ENCODE data around the gene PRKCB.
A peak's percentile ranks its signal among the peaks of the same experiment; 100 is the strongest.

Gene PRKCB

DNA sequence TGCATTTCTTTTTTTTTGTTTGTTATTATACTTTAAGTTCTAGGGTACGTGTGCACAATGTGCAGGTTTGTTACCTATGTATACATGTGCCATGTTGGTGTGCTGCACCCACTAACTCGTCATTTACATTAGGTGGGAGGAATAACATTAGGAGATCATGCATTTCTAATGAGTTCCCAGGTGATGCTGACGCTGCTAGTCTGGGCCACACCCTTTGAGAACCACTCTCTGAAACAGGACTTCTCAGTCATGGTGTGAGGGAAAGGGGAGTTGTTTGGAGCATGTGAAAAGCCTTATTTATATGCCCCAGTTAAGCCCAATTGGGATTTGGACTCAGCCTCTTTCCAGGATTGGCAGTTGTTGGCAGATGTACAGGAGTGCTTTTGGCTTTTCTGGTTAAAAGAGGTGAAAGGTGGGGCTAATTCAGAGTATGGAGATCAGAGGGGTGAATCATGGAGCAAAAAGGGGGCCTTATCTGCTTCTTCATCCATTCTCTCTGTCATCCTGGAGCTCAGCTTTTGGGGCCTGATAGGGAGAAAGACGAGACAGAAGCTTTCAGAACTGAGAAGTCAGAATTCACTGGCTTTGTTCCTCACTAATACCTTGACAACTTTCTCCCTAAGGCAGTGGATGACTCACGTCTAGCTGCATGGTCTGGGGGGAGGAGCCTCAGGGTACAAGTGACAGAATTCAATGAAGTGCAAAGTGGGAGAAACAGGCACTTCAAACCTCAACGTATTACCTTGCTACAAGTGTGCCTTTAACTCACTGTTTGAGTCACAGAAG is 240.3 kb downstream of the PRKCB start:
- ChIA-PET POLR2A (no interaction called here), CTCF (interaction anchor here (0.6 kb wide), 1 partner anchor 323 kb away, joined by 5 read pairs; no protein-coding TSS in a partner anchor)
- Histone ChIP-seq H3K36me3 (ENCODE audit: control insufficient read depth in 2 of 2, insufficient read depth in 1 of 2, low read length in 2 of 2) (no peaks in the 10 kb centered on the region), H3K9me3 (ENCODE audit: control insufficient read depth, insufficient read depth, low read depth, low read length) (no peaks in the 10 kb centered on the region), H3K27ac (ENCODE audit: extremely low read depth, low read depth, low read length) (no peak overlapping the region), H3K4me1 (ENCODE audit: control insufficient read depth, insufficient read depth, low read length) (no peaks in the 10 kb centered on the region), H3K4me3 (ENCODE audit: low read depth, low read length) (no peak overlapping the region)
- TF ChIP-seq PRDM1 (tag by site-specific recombination; IDR thresholded peaks at IDR 0.05) (peak; percentile 78), ZBTB17 (tag by site-specific recombination; IDR thresholded peaks at IDR 0.05) (peak; percentile 76), ZNF792 (tag by site-specific recombination; IDR thresholded peaks at IDR 0.05) (no peak), ZSCAN30 (tag by site-specific recombination; IDR thresholded peaks at IDR 0.05) (no peak), SCRT2 (tag by site-specific recombination; IDR thresholded peaks at IDR 0.05) (peak; percentile 61)
- TF ChIP-seq, protein P1, sequence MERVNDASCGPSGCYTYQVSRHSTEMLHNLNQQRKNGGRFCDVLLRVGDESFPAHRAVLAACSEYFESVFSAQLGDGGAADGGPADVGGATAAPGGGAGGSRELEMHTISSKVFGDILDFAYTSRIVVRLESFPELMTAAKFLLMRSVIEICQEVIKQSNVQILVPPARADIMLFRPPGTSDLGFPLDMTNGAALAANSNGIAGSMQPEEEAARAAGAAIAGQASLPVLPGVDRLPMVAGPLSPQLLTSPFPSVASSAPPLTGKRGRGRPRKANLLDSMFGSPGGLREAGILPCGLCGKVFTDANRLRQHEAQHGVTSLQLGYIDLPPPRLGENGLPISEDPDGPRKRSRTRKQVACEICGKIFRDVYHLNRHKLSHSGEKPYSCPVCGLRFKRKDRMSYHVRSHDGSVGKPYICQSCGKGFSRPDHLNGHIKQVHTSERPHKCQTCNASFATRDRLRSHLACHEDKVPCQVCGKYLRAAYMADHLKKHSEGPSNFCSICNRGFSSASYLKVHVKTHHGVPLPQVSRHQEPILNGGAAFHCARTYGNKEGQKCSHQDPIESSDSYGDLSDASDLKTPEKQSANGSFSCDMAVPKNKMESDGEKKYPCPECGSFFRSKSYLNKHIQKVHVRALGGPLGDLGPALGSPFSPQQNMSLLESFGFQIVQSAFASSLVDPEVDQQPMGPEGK (tag by site-specific recombination; IDR thresholded peaks at IDR 0.05) = 0 out of 2 replicates have a peak, but pooled peaks have one; percentile 14

- H3K9me3 ChIP-seq (ENCODE audit: control insufficient read depth, insufficient read depth, low read depth, low read length) = no peaks in the 10 kb centered on the region
- peak; percentile 81 for TF ChIP-seq ZBTB17 (tag by site-specific recombination; IDR thresholded peaks at IDR 0.05)
- TF ChIP-seq ZNF140 (tag by site-specific recombination; IDR thresholded peaks at IDR 0.05) = no peak
- TF ChIP-seq ZNF366 (tag by site-specific recombination; conservative IDR thresholded peaks at IDR 0.05) = peak; percentile 92
- no peak overlapping the region for H3K27ac ChIP-seq (ENCODE audit: extremely low read depth, low read depth, low read length)
- POLR2A ChIA-PET = no interaction called here
- H3K36me3 ChIP-seq (ENCODE audit: control insufficient read depth in 2 of 2, insufficient read depth in 1 of 2, low read length in 2 of 2) = no peaks in the 10 kb centered on the region
- no peaks in the 10 kb centered on the region for H3K4me1 ChIP-seq (ENCODE audit: control insufficient read depth, insufficient read depth, low read length)
- no peak overlapping the region for H3K4me3 ChIP-seq (ENCODE audit: low read depth, low read length)
- CTCF ChIA-PET = no interaction called here
Observed at GRCh38 chr16:24077292-24077691, 241.5 kb downstream of the PRKCB start.

- TF ChIP-seq, protein P2, sequence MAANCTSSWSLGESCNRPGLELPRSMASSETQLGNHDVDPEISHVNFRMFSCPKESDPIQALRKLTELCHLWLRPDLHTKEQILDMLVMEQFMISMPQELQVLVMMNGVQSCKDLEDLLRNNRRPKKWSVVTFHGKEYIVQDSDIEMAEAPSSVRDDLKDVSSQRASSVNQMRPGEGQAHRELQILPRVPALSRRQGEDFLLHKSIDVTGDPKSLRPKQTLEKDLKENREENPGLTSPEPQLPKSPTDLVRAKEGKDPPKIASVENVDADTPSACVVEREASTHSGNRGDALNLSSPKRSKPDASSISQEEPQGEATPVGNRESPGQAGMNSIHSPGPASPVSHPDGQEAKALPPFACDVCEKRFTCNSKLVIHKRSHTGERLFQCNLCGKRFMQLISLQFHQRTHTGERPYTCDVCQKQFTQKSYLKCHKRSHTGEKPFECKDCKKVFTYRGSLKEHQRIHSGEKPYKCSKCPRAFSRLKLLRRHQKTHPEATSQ (tag by site-specific recombination; IDR thresholded peaks at IDR 0.05) = no peak
- TF ChIP-seq, protein P3, sequence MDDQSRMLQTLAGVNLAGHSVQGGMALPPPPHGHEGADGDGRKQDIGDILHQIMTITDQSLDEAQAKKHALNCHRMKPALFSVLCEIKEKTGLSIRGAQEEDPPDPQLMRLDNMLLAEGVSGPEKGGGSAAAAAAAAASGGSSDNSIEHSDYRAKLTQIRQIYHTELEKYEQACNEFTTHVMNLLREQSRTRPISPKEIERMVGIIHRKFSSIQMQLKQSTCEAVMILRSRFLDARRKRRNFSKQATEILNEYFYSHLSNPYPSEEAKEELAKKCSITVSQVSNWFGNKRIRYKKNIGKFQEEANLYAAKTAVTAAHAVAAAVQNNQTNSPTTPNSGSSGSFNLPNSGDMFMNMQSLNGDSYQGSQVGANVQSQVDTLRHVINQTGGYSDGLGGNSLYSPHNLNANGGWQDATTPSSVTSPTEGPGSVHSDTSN (CRISPR knock-in tag; IDR thresholded peaks at IDR 0.05) = no peak
- TF ChIP-seq GLIS1 (tag by site-specific recombination; IDR thresholded peaks at IDR 0.05) = no peak
- ChIA-PET POLR2A (no interaction called here), CTCF (no interaction called here)
- H3K4me1 ChIP-seq (ENCODE audit: control insufficient read depth, insufficient read depth, low read length) = no peaks in the 10 kb centered on the region
- no peak overlapping the region for H3K27ac ChIP-seq (ENCODE audit: extremely low read depth, low read depth, low read length)
- no peak overlapping the region for H3K4me3 ChIP-seq (ENCODE audit: low read depth, low read length)
- H3K36me3 ChIP-seq (ENCODE audit: control insufficient read depth in 2 of 2, insufficient read depth in 1 of 2, low read length in 2 of 2) = no peaks in the 10 kb centered on the region
- no peaks in the 10 kb centered on the region for H3K9me3 ChIP-seq (ENCODE audit: control insufficient read depth, insufficient read depth, low read depth, low read length)
Observed at GRCh38 chr16:24077966-24078365, 242.2 kb downstream of the PRKCB start.

GRCh38 chr16:24085666-24086065 is 249.9 kb downstream of the PRKCB start:
- POLR2A ChIA-PET = no interaction called here
- CTCF ChIA-PET = no interaction called here
- TF ChIP-seq ZNF274 (IDR thresholded peaks at IDR 0.05; ENCODE audit: low read length) (no peak), ZNF274 (tag by site-specific recombination; IDR thresholded peaks at IDR 0.05; ENCODE audit: borderline replicate concordance) (no peak), ZIC2 (tag by site-specific recombination; IDR thresholded peaks at IDR 0.05) (no peak), KLF17 (tag by site-specific recombination; IDR thresholded peaks at IDR 0.05) (no peak), SALL2 (tag by site-specific recombination; IDR thresholded peaks at IDR 0.05; ENCODE audit: borderline replicate concordance) (no peak)
- TF ChIP-seq, protein P4, sequence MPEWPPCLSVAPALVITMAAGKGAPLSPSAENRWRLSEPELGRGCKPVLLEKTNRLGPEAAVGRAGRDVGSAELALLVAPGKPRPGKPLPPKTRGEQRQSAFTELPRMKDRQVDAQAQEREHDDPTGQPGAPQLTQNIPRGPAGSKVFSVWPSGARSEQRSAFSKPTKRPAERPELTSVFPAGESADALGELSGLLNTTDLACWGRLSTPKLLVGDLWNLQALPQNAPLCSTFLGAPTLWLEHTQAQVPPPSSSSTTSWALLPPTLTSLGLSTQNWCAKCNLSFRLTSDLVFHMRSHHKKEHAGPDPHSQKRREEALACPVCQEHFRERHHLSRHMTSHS (tag by site-specific recombination; IDR thresholded peaks at IDR 0.05) = no peak
- TF ChIP-seq, protein P5, sequence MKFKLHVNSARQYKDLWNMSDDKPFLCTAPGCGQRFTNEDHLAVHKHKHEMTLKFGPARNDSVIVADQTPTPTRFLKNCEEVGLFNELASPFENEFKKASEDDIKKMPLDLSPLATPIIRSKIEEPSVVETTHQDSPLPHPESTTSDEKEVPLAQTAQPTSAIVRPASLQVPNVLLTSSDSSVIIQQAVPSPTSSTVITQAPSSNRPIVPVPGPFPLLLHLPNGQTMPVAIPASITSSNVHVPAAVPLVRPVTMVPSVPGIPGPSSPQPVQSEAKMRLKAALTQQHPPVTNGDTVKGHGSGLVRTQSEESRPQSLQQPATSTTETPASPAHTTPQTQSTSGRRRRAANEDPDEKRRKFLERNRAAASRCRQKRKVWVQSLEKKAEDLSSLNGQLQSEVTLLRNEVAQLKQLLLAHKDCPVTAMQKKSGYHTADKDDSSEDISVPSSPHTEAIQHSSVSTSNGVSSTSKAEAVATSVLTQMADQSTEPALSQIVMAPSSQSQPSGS (tag by site-specific recombination; IDR thresholded peaks at IDR 0.05; ENCODE audit: low read depth) = no peak

More at GRCh38 chr16:24085666-24086065, 249.9 kb downstream of the PRKCB start:
- Histone ChIP-seq H3K27ac (ENCODE audit: extremely low read depth, low read depth, low read length) (no peak overlapping the region), H3K9me3 (ENCODE audit: control insufficient read depth, insufficient read depth, low read depth, low read length) (no peaks in the 10 kb centered on the region), H3K4me1 (ENCODE audit: control insufficient read depth, insufficient read depth, low read length) (no peaks in the 10 kb centered on the region), H3K4me3 (ENCODE audit: low read depth, low read length) (no peak overlapping the region), H3K36me3 (ENCODE audit: control insufficient read depth in 2 of 2, insufficient read depth in 1 of 2, low read length in 2 of 2) (no peaks in the 10 kb centered on the region)

Measured in HEK293 (cell line).